Hepatocyte (in vitro differentiated cells): ENCODE measurements around the gene DCTN2. TPM values are rescaled to one million over a fixed set of nuclear protein-coding genes. Genes with fewer than 3 reads are reported as not detected.

ENCODE experiments used
- DNase-seq: peaks from one replicate; pipeline ENCODE4 v3.0.0-alpha.2; 2016; ENCODE audit warnings: low spot score
- H2AFZ ChIP-seq: fragments of 200-600 bp; sonication (generic); 2 replicates; pipeline ENCODE4 v1.6.0; 2016; ENCODE audit warnings: antibody characterized with exemption, mild to moderate bottlenecking
- H3K27ac ChIP-seq: fragments of 200-600 bp; sonication (generic); 2 replicates; pipeline ENCODE4 v1.5.1; 2016; ENCODE audit warnings: mild to moderate bottlenecking
- H3K27me3 ChIP-seq: fragments of 200-600 bp; sonication (generic); 2 replicates; pipeline ENCODE4 v1.6.1; 2016
- H3K36me3 ChIP-seq: fragments of 200-600 bp; sonication (generic); replicated peaks from 2 replicates; pipeline ENCODE4 v1.5.1; 2016; ENCODE audit warnings: low read depth; ENCODE audit not compliant: insufficient read depth
- H3K4me1 ChIP-seq: fragments of 200-600 bp; sonication (generic); 2 replicates; pipeline ENCODE4 v1.5.1; 2016; ENCODE audit warnings: mild to moderate bottlenecking, moderate library complexity; ENCODE audit not compliant: insufficient read depth
- H3K4me2 ChIP-seq: fragments of 200-600 bp; sonication (generic); 2 replicates; pipeline ENCODE4 v1.6.0; 2016
- H3K4me3 ChIP-seq: fragments of 200-600 bp; sonication (generic); 2 replicates; pipeline ENCODE4 v1.5.1; 2016; ENCODE audit warnings: mild to moderate bottlenecking
- H3K79me2 ChIP-seq: fragments of 200-600 bp; sonication (generic); 2 replicates; pipeline ENCODE4 v1.6.0; 2017; ENCODE audit warnings: mild to moderate bottlenecking
- H3K9me2 ChIP-seq: fragments of 200-600 bp; sonication (generic); replicated peaks from 2 replicates; pipeline ENCODE4 v1.6.0; 2017; ENCODE audit warnings: mild to moderate bottlenecking; ENCODE audit not compliant: insufficient read depth
- H3K9me3 ChIP-seq: fragments of 200-600 bp; sonication (generic); 2 replicates; pipeline ENCODE4 v1.5.1; 2016; ENCODE audit warnings: low read depth, mild to moderate bottlenecking
- H4K20me1 ChIP-seq: fragments of 200-600 bp; sonication (generic); 2 replicates; pipeline ENCODE4 v1.6.0; 2016; ENCODE audit warnings: mild to moderate bottlenecking; ENCODE audit not compliant: insufficient read depth, poor library complexity, severe bottlenecking
- EZH2 ChIP-seq: fragments of 200-600 bp; sonication (generic); IDR thresholded peaks from 2 replicates; pipeline ENCODE4 v1.6.1; 2016; ENCODE audit warnings: antibody characterized with exemption, mild to moderate bottlenecking, borderline replicate concordance
- EZH2phosphoT487 ChIP-seq: fragments of 200-600 bp; sonication (generic); IDR thresholded peaks from one replicate; pipeline ENCODE4 v1.6.1; 2018; ENCODE audit warnings: antibody characterized with exemption, mild to moderate bottlenecking, low read depth, moderate library complexity; ENCODE audit not compliant: unreplicated experiment, severe bottlenecking
- WGBS: methylation state at CpG from one replicate; pipeline ENCODE4 v1.1.6; 2016; ENCODE audit warnings: low lambda C conversion rate; ENCODE audit errors: missing lambda C conversion rate; 5-methylcytosine and 5-hydroxymethylcytosine counted together
- polyA plus RNA-seq: library from polyadenylated mRNA; unstranded; fragments of >200 nt; fragmentation: Nextera tagmentation; extraction: Ambion mirVana; gene quantifications from 2 replicates; pipeline ENCODE4 v1.2.1, GENCODE V29; 2016
- total RNA-seq: library from RNA; depleted of rRNA; stranded (reverse); fragments of >200 nt; gene quantifications from 2 replicates; pipeline ENCODE4 v1.2.3, GENCODE V29; 2014
- TF ChIP-seq, protein P1 (sequence below): fragments of 200-600 bp; sonication (generic); IDR thresholded peaks from 2 replicates; pipeline ENCODE4 v1.5.1; 2016; ENCODE audit warnings: antibody characterized with exemption, mild to moderate bottlenecking; ENCODE audit not compliant: poor library complexity

DCTN2 gene
- total and polyA plus RNA-seq, 2 experiments from 2014 or later, result 110 to 124 TPM

DNA sequence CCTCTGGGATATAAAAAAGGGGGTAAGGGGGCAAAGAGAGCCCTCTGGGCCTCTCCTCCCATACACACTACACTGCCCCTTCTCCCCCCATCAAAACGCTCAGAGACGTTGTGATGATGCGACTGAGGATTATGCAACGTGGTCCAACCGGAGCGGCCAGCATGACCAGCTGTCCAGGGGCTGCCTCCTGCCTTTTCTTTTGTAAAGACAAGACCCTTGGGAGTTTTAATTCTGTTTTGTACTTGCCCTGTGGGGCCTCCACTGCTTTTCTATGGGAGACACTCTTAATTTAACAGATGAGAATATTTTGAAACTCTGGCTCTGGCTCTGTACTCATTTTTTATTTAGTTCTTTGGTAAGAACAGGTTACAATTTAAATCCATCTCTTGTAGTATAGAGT lies 17.2 kb downstream of the DCTN2 start:
- Histone ChIP-seq H3K79me2 (peaks cover 27% of the 10 kb centered on the region), H3K9me2 (no peaks in the 10 kb centered on the region), H2AFZ (no peak overlapping the region), H3K4me2 (no peak overlapping the region), H3K4me3 (no peak overlapping the region), H3K27me3 (no peaks in the 10 kb centered on the region), H4K20me1 (peaks cover 20% of the 10 kb centered on the region), H3K9me3 (no peaks in the 10 kb centered on the region), H3K4me1 (peaks cover 6% of the 10 kb centered on the region), H3K27ac (no peak overlapping the region), H3K36me3 (no peaks in the 10 kb centered on the region)
- TF ChIP-seq, protein P1, sequence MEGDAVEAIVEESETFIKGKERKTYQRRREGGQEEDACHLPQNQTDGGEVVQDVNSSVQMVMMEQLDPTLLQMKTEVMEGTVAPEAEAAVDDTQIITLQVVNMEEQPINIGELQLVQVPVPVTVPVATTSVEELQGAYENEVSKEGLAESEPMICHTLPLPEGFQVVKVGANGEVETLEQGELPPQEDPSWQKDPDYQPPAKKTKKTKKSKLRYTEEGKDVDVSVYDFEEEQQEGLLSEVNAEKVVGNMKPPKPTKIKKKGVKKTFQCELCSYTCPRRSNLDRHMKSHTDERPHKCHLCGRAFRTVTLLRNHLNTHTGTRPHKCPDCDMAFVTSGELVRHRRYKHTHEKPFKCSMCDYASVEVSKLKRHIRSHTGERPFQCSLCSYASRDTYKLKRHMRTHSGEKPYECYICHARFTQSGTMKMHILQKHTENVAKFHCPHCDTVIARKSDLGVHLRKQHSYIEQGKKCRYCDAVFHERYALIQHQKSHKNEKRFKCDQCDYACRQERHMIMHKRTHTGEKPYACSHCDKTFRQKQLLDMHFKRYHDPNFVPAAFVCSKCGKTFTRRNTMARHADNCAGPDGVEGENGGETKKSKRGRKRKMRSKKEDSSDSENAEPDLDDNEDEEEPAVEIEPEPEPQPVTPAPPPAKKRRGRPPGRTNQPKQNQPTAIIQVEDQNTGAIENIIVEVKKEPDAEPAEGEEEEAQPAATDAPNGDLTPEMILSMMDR, result no peak
- no peak for TF ChIP-seq EZH2phosphoT487
- no peak for TF ChIP-seq EZH2
- WGBS, result 83% methylated on average over 6 of the region's 6 CpGs
- DNase-seq, result no peak

DNA sequence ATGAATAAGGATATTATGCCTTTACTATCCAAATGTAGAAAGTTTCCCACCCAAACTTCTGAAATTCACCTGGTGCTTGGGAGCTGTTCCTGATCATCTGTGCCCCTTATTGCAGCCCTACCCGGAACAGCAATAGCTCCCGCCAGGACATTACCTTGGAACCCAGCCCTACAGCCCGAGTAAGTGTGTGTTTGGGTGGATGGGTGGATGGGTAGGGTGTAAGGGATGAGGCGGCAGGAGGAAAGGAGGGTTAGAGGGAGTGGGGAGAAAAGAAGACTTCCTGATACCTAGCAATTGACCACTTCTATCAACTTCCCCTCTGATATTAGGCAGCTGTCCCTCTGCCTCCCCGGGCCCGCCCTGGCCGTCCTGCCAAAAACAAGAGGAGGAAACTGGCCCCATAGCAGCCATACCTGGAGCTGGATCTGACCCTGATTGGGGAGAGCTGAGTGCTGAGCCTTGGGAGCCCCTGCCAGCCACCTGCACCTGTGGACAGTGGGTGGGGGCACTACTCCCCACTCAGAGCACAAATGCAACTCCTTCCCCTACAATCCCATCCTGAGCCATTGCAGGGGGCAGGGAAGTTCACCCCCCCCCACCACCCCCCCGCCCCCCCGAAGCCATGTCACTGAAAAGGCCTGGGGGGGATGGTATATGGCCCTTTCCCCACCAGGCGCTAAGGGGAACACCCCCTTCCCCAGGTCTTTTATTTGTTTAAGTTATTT lies 18.0 kb downstream of the DCTN2 start:
- 93% methylated on average over 9 of the region's 10 CpGs for WGBS
- no peak overlapping the region for H3K4me2 ChIP-seq
- TF ChIP-seq EZH2phosphoT487 (no peak), EZH2 (no peak)
- TF ChIP-seq, protein P1, result no peak
- no peak overlapping the region for H3K4me3 ChIP-seq
- peaks cover 28% of the 10 kb centered on the region for H4K20me1 ChIP-seq
- H3K36me3 ChIP-seq, result no peaks in the 10 kb centered on the region
- DNase-seq, result no peak
- H3K27ac ChIP-seq, result no peak overlapping the region
- no peaks in the 10 kb centered on the region for H3K9me2 ChIP-seq
- H3K27me3 ChIP-seq, result no peaks in the 10 kb centered on the region
- H3K4me1 ChIP-seq, result peaks cover 14% of the 10 kb centered on the region
- H2AFZ ChIP-seq, result no peak overlapping the region
- no peaks in the 10 kb centered on the region for H3K9me3 ChIP-seq
- peaks cover 36% of the 10 kb centered on the region for H3K79me2 ChIP-seq

DNA sequence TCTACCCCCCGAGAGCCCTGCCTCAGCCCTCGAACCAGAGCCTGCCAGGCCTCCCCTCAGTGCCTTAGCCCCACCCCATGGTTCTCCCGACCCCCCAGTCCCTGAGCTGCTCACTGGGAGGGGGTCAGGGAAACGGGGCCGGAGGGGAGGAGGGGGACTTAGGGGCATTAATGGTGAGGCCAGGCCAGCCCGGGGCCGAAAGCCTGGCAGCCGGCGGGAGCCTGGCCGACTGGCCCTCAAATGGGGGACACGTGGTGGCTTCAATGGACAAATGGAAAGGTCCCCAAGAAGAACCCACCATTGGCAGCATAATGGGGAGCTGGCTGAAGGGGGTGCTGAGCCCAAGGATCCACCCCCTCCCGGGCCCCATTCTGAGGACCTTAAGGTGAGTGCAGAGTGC lies 18.8 kb downstream of the DCTN2 start:
- H3K27ac ChIP-seq, result no peak overlapping the region
- WGBS, result 90% methylated on average over 3 of the region's 12 CpGs
- H3K79me2 ChIP-seq, result peaks cover 44% of the 10 kb centered on the region
- TF ChIP-seq EZH2 (no peak), EZH2phosphoT487 (no peak)
- TF ChIP-seq, protein P1, result no peak
- H4K20me1 ChIP-seq, result peaks cover 33% of the 10 kb centered on the region
- no peak for DNase-seq
- no peaks in the 10 kb centered on the region for H3K36me3 ChIP-seq
- no peaks in the 10 kb centered on the region for H3K27me3 ChIP-seq
- no peak overlapping the region for H3K4me3 ChIP-seq
- H2AFZ ChIP-seq, result no peak overlapping the region
- no peak overlapping the region for H3K4me2 ChIP-seq
- peaks cover 15% of the 10 kb centered on the region for H3K4me1 ChIP-seq
- H3K9me3 ChIP-seq, result no peaks in the 10 kb centered on the region
- no peaks in the 10 kb centered on the region for H3K9me2 ChIP-seq
